Uterus (tissue), 4 donors: Measurements from ENCODE around the gene MYL7. TPM values are rescaled to one million over a fixed set of nuclear protein-coding genes. Genes with fewer than 3 reads are reported as not detected.

Experiments used
- DNase-seq, 2 donors: peaks; one replicate each; pipeline ENCODE4 v3.0.0-alpha.2; 2019 to 2020
- H3K27ac ChIP-seq, 2 donors: fragments of 200-600 bp; sonication (generic); 1 replicate in 1 of 2; 2 replicates in 1 of 2; pipeline ENCODE4 v1.5.1; 2016 to 2018
- H3K27me3 ChIP-seq, 2 donors: fragments of 200-600 bp; sonication (generic); one replicate each; pipeline ENCODE4 v1.5.1; 2018 to 2019; ENCODE audit warnings: control low read depth in 1 of 2
- H3K36me3 ChIP-seq, 2 donors: fragments of 200-600 bp; sonication (generic); one replicate each; pipeline ENCODE4 v1.5.1; 2019; ENCODE audit warnings: control low read depth in 1 of 2
- H3K4me1 ChIP-seq, 2 donors: fragments of 200-600 bp; sonication (generic); one replicate each; pipeline ENCODE4 v1.5.1; 2018 to 2019; ENCODE audit warnings: control low read depth in 1 of 2
- H3K4me3 ChIP-seq, 2 donors: fragments of 200-600 bp; sonication (generic); 1 replicate in 1 of 2; 2 replicates in 1 of 2; pipeline ENCODE4 v1.5.1; 2018 to 2019; ENCODE audit warnings: mild to moderate bottlenecking in 1 of 2
- H3K9me3 ChIP-seq, 2 donors: fragments of 200-600 bp; sonication (generic); one replicate each; pipeline ENCODE4 v1.5.1; 2019; ENCODE audit warnings: control low read depth in 1 of 2
- CTCF ChIP-seq, 4 experiments: fragments of 200-600 bp in 2 of 4; fragments of 450-650 bp in 2 of 4; sonication (generic) in 2 of 4; IDR thresholded peaks; one replicate each; pipeline ENCODE4 v1.5.1; 2016 to 2019; ENCODE audit warnings: antibody characterized with exemption in 4 of 4, mild to moderate bottlenecking in 2 of 4, moderate library complexity in 1 of 4
- POLR2A ChIP-seq, 2 donors: fragments of 450-650 bp; IDR thresholded peaks; one replicate each; pipeline ENCODE4 v1.6.1; 2016; ENCODE audit warnings: antibody characterized with exemption in 2 of 2, mild to moderate bottlenecking in 1 of 2, moderate library complexity in 1 of 2
- intact Hi-C: fragments of 100-400 bp; cut with DNase I; formaldehyde crosslinking; loops from one replicate; pipeline ENCODE4 v1.15.1; 2023; ENCODE audit warnings: low total_unique reads
- total RNA-seq, 4 donors: library from RNA; depleted of rRNA in 3 of 4; stranded (reverse); fragments of >200 nt in 3 of 4; gene quantifications; one replicate each; pipeline versions ENCODE4 v1.1.0 to v1.2.4, GENCODE V29; 2014 to 2023
- donor health status: DM: yes; HTN: yes; CAD: no.

MYL7 gene
- total RNA-seq, 4 donors from 2014 or later, result not detected

- Histone ChIP-seq H3K36me3 (no peaks in the 10 kb centered on the region), H3K4me3 (no peak overlapping the region), H3K4me1 (peaks cover 0 to 5% of the 10 kb centered on the region in 2 donors), H3K27me3 (no peaks in the 10 kb centered on the region), H3K9me3 (no peaks in the 10 kb centered on the region), H3K27ac (no peak overlapping the region)
- peak in 1 of 2 donors; percentile 8 for DNase-seq
- intact Hi-C loops, result no loop called here
- TF ChIP-seq CTCF (IDR thresholded peaks at IDR 0.05) (no peak), POLR2A (IDR thresholded peaks at IDR 0.05) (no peak)
Measured at GRCh38 chr7:44149571-44150465, 8.7 kb upstream of the MYL7 start.

- intact Hi-C loops, result no loop called here
- Histone ChIP-seq H3K36me3 (no peaks in the 10 kb centered on the region), H3K27me3 (no peaks in the 10 kb centered on the region), H3K9me3 (no peaks in the 10 kb centered on the region), H3K4me3 (no peak overlapping the region), H3K4me1 (peaks cover 0 to 5% of the 10 kb centered on the region in 2 donors), H3K27ac (no peak overlapping the region)
- peak in 1 of 2 donors; percentile 3 for DNase-seq
- TF ChIP-seq POLR2A (IDR thresholded peaks at IDR 0.05) (no peak), CTCF (IDR thresholded peaks at IDR 0.05) (no peak)
Measured at GRCh38 chr7:44148961-44149536, 7.9 kb upstream of the MYL7 start.

GRCh38 chr7:44148166-44148565, 7.0 kb upstream of the MYL7 start:
- Histone ChIP-seq H3K36me3 (no peaks in the 10 kb centered on the region), H3K27me3 (no peaks in the 10 kb centered on the region), H3K4me3 (no peak overlapping the region), H3K4me1 (peaks cover 0 to 5% of the 10 kb centered on the region in 2 donors), H3K9me3 (no peaks in the 10 kb centered on the region), H3K27ac (no peak overlapping the region)
- peak in 1 of 2 donors; percentile 1 for DNase-seq
- intact Hi-C loops, result no loop called here
- no peak for TF ChIP-seq POLR2A (IDR thresholded peaks at IDR 0.05)
- no peak for TF ChIP-seq CTCF (IDR thresholded peaks at IDR 0.05)

- Histone ChIP-seq H3K36me3 (no peaks in the 10 kb centered on the region), H3K27me3 (no peaks in the 10 kb centered on the region), H3K27ac (peak overlapping the region in 1 of 2 donors; percentile 32), H3K9me3 (no peaks in the 10 kb centered on the region), H3K4me1 (peaks cover 0 to 5% of the 10 kb centered on the region in 2 donors), H3K4me3 (no peak overlapping the region)
- TF ChIP-seq POLR2A (IDR thresholded peaks at IDR 0.05) (no peak), CTCF (IDR thresholded peaks at IDR 0.05) (no peak)
- peak in 1 of 2 donors; percentile 12 for DNase-seq
- intact Hi-C loops, result no loop called here
Measured at GRCh38 chr7:44147026-44147991, 6.2 kb upstream of the MYL7 start.
